ENCODE results near the gene AMER3.
"Not testable (repeated sequence)": the region's sequence is repeated elsewhere in the genome, so short reads cannot be mapped to it uniquely, and the experiment has no call there.

AMER3 gene, protein sequence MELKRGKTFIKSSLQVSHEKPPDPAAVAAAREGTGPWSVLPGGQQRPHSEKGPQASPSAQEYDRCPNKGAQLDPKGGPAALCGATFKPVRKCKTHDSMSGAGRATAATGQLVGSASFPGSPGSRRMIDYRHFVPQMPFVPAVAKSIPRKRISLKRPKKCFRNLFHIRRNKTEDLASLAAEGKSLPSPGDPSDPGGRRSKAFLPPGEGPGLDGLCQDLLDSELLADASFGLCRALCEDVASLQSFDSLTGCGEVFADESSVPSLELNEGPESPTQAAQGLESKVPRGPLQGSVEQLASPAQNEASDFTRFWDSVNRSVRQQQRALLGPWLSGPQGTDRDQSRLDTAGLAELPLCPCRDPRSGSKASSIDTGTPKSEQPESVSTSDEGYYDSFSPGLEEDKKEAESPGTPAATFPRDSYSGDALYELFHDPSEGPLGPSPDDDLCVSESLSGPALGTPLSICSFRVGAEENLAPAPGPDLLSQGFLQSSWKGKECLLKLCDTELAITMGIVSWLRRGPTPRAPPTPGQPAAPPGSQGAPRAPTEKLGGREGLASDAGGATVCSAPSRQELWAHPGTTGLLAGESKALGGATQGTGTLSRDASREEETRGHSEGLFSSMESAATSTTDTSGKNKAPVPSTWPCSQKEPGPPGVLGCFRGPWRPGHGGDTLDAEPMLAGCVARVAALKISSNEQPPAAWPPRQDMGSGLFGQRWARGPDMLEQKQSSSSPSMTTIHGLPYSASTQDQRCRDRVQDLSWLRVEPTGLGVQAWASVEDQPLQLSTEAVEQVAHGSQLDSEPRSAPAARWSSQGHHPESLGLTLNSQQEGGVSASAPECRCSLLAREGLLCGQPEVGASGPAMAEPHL

DNA sequence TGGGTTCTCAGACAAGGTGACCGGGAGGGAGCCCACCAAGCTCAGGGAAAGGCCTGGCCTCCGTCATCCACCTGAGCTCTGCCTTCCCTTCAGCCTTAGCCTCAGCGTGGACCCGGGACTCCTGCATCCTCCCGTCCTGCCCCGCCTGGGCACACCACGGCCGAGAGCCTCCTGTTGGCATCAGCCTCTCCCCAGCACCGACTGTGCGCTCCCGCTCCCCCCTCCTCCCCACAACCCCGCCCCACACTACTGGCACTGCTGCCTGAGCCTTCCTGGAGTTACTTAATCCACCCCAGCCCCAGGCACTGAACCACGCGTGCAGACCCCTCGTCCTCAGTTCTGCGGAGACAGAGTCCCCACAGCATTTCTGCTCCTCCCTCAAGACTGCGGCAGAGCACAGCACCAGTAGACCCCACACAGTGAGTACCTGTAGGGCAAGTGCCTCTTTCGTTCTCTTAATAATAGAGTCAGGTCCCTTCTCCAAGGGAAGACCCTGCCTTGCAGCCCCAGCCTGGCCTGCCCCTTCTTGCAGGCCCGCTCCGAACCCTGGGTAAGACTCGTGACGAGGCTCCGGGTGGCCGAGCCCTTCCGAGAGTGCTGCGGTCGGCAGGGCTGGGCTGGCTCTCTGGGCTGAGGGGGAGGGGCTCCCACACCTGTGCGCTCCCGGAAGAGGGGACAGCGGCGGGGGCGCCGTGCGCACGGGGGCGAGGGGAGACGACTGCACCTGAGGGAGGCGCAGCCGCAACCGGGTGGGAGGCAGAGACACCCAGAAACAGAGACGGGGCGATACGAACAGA lies at the start of gene AMER3:
Gene AMER3 (plus strand): TSS at position 285 of the 797 bp plus-strand sequence. CDS start 6,533 bp downstream, outside the sequence.
- DNase-seq (ENCODE audit: low spot score): no peak

DNA sequence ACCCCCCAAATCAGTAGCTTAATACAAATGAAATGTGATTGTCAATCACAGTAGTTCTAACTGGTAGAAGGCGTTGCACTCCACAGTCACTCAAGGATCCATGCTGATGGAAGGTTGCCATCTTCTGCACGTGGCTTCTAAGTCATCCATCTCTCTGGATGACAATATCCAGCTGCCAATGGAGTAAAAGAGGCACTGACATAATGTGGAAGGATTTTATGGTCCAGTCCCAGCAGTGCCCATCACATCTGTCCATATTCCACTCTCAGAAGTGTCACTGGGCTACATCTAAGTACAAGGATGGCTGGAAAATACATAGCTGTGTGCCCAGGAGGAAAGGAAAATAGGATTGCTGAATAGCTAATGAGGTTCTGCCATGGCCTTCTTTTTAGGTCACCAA lies 40.5 kb upstream of the AMER3 start:
- not testable (repeated sequence) for DNase-seq (ENCODE audit: low spot score)

- DNase-seq (ENCODE audit: low spot score): no peak
Measured at GRCh38 chr2:130720036-130720435, 35.3 kb upstream of the AMER3 start.

GRCh38 chr2:130720528-130720927 lies 34.8 kb upstream of the AMER3 start:
- no peak for DNase-seq (ENCODE audit: low spot score)

DNA sequence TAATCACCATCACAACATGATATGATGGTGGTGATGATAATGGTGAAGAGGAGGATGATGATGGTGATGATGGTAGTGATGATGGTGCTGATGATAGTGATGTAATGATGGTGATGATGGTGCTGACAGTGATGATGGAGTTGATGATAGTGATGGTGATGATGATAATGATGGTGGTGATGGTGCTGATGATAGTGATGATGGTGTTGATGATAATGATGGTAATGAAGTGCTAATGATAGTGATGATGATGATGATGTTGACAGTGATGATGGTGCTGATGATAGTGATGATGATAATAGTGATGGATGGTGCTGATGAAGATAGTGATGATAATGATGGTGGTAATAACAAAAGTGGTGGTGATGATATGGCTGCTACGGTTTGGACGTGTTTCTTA lies 30.9 kb upstream of the AMER3 start:
- DNase-seq (ENCODE audit: low spot score): no peak

DNA sequence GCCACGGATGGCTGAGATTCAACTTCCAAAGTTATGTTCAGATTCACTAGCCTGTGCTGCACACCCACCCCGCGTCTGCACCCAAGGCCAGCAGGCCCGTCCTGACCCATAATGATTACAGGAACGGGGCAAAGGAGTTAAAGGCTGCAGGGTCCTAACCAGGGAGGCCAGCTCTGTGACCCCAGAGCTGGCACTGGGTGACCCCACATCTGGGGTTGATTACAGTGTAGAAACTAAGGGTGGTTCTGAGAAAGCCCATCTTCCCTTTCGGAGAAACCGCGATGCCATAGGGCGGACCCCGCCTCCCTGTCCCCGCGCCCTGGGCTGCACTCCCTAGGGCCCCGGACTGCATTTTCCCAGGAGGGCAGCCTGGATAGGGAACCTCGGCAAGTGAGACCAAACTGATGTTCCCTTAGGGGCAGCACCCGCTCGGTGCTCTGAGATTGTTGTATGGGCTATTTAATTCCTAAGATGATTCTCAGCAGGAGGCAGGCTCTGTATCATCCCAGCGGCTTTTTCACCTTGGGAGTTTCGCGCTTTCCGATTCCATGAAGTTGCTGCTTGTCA lies 28.6 kb upstream of the AMER3 start:
- DNase-seq (ENCODE audit: low spot score): no peak

- DNase-seq (ENCODE audit: low spot score): no peak
Measured at GRCh38 chr2:130727286-130727924, 27.9 kb upstream of the AMER3 start.

GRCh38 chr2:130728007-130728454 lies 27.3 kb upstream of the AMER3 start:
- DNase-seq (ENCODE audit: low spot score): no peak

DNA sequence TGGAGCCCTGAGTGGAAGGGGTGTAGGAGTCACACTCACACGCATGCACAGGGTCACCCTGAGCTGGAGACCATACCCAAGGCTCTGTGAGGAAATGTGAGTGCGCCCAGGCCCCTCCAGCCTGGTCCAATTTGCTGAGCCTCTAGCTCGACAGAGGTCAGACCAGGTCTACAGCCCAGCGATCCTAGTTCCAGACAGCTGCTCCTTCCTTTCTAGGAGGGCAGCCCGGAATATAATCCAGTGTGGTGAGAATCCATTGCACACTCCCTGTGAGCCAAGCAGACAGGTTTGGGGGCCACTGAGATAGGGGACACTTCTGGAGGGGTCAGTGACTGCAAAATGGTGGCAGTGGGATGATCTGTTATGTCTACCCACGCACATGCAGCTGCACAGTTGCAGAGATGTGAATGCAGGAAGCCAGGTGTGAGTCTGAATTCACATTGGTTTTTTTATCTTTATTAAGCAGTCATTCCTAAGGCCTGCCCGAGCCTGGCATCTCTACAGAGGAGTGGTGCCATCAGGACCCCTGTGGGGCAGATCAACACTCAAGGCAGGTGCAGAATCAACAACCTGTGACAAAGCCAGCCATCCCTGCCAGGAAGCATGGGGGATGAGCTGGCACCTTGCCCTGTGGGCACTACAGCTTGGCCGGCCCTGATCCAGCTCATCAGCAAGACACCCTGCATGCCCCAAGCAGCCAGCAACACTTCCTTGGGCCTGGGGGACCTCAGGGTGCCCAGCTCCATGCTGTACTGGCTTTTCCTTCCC lies 26.6 kb upstream of the AMER3 start, which contains the start of gene GPR148:
Gene GPR148 (plus strand): TSS at position 522 of the 768 bp plus-strand sequence. CDS start 82 bp downstream, at position 604.
- no peak for DNase-seq (ENCODE audit: low spot score)

- no peak for DNase-seq (ENCODE audit: low spot score)
Measured at GRCh38 chr2:130729322-130730299, 25.7 kb upstream of the AMER3 start.

GRCh38 chr2:130732257-130732656 lies 23.1 kb upstream of the AMER3 start:
- not testable (repeated sequence) for DNase-seq (ENCODE audit: low spot score)

- no peak for DNase-seq (ENCODE audit: low spot score)
Measured at GRCh38 chr2:130735200-130735599, 20.1 kb upstream of the AMER3 start.

- DNase-seq (ENCODE audit: low spot score): no peak
Measured at GRCh38 chr2:130736487-130736886, 18.9 kb upstream of the AMER3 start.

- DNase-seq (ENCODE audit: low spot score): no peak
Measured at GRCh38 chr2:130737592-130737991, 17.7 kb upstream of the AMER3 start.

- DNase-seq (ENCODE audit: low spot score): no peak
Measured at GRCh38 chr2:130740671-130741070, 14.7 kb upstream of the AMER3 start.

DNA sequence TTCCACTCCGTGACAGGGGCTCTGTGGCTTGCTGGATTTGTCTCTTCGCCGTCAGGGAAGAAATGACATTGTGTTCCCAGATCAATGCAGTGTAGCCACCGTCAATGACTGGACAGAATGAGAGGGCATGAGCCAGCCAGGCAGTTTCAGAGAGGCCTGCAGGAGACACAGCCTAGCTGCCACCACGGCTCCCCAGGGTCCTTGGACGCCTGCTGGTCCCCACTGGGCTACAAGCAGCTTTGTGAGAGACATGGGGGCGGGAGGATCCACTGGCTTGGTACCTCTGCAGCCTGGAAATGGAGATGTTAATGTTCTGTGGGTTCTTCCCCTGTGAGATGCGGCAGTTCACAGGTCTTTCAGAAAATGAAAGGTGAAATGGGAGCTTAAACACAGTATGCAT lies 12.1 kb upstream of the AMER3 start:
- no peak for DNase-seq (ENCODE audit: low spot score)

- no peak for DNase-seq (ENCODE audit: low spot score)
Measured at GRCh38 chr2:130744287-130745117, 10.8 kb upstream of the AMER3 start.

DNA sequence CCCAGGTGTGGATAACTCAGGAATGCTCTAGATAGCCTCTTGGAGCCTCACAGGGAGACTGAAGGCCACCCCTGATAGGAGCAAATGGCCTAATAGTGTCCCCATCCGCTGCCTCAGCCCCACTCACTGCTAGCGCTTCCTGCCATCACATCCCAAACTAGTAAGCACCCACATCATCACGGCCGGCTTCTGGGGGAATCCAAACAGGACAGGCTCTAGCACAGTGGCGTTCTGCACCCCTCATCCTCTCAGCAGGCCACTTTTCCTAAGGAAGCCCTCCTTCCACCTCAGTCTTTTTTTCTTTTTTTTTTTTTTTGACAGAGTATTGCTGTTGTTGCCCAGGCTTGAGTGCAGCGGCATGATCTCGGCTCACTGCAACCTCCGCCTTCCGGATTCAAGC lies 6.3 kb upstream of the AMER3 start:
- DNase-seq (ENCODE audit: low spot score): no peak
